ENCODE data around the gene ING5. TPM values are rescaled to one million over a fixed set of nuclear protein-coding genes. Genes with fewer than 3 reads are reported as not detected.

The ING5 gene
- total RNA-seq, 1 experiment from 2014 or later: 39.8 TPM

- BruUV-seq (replicated peaks): no TSS peak
- Histone ChIP-seq H3K36me3 (ENCODE audit: control insufficient read depth, insufficient read depth, low read length) (peaks cover 1% of the 10 kb centered on the region; the same call in 1 of the 2 replicates), H3K27ac (ENCODE audit: low read length) (no peak overlapping the region), H3K4me1 (ENCODE audit: control insufficient read depth, insufficient read depth, low read length) (peaks cover 3% of the 10 kb centered on the region; the same call in 1 of the 2 replicates), H3K4me3 (ENCODE audit: low read depth in 2 of 2, low read length in 2 of 2) (no peak overlapping the region), H3K27me3 (ENCODE audit: control insufficient read depth, insufficient read depth, low read length) (no peaks in the 10 kb centered on the region), H3K9me3 (ENCODE audit: control insufficient read depth, insufficient read depth, low read depth, low read length) (no peaks in the 10 kb centered on the region)
- no peak for TF ChIP-seq CTCF (IDR thresholded peaks at IDR 0.05)
- ChIA-PET POLR2A (no interaction called here), CTCF (no interaction called here)
- ATAC-seq (no peak), DNase-seq (ENCODE audit: low read depth, low spot score) (no peak)
- in situ Hi-C loops (cut with HindIII; ENCODE audit: low pct_unique_long_range_greater_than_20kb, low sequenced_read_pairs) (no loop called here), intact Hi-C loops (cut with micrococcal nuclease; ENCODE audit: unreplicated experiment) (no loop called here)
Measured at GRCh38 chr2:241673189-241673663, 28.6 kb upstream of the ING5 start.

GRCh38 chr2:241673797-241674725 is 27.8 kb upstream of the ING5 start:
- ChIA-PET CTCF (no interaction called here), POLR2A (no interaction called here)
- peak; percentile 69 for ATAC-seq
- peaks cover 3% of the 10 kb centered on the region; the same call in 1 of the 2 replicates for H3K4me1 ChIP-seq (ENCODE audit: control insufficient read depth, insufficient read depth, low read length)
- no peak overlapping the region for H3K4me3 ChIP-seq (ENCODE audit: low read depth in 2 of 2, low read length in 2 of 2)
- BruUV-seq (replicated peaks): no TSS peak
- no peaks in the 10 kb centered on the region for H3K9me3 ChIP-seq (ENCODE audit: control insufficient read depth, insufficient read depth, low read depth, low read length)
- no peak for DNase-seq (ENCODE audit: low read depth, low spot score)
- intact Hi-C loops (cut with micrococcal nuclease; ENCODE audit: unreplicated experiment): no loop called here
- no peaks in the 10 kb centered on the region for H3K27me3 ChIP-seq (ENCODE audit: control insufficient read depth, insufficient read depth, low read length)
- in situ Hi-C loops (cut with HindIII; ENCODE audit: low pct_unique_long_range_greater_than_20kb, low sequenced_read_pairs): no loop called here
- no peak overlapping the region for H3K27ac ChIP-seq (ENCODE audit: low read length)
- peaks cover 3% of the 10 kb centered on the region; the same call in 1 of the 2 replicates for H3K36me3 ChIP-seq (ENCODE audit: control insufficient read depth, insufficient read depth, low read length)
- TF ChIP-seq REST (IDR thresholded peaks at IDR 0.05; ENCODE audit: insufficient read depth in 1 of 2, low read depth in 2 of 2, low read length in 1 of 2) (no peak), POLR2AphosphoS5 (IDR thresholded peaks at IDR 0.05; ENCODE audit: low read depth, low read length) (no peak; the same call in 1 of the 2 replicates), TCF7L2 (IDR thresholded peaks at IDR 0.05; ENCODE audit: low read depth, low read length) (no peak), SIN3A (IDR thresholded peaks at IDR 0.05; ENCODE audit: borderline replicate concordance, insufficient read depth, low read depth, low read length) (no peak), CTCF (IDR thresholded peaks at IDR 0.05) (no peak)

All from Panc1 (cell line).